Measurements from ENCODE around the gene HARS2. TPM values are rescaled to one million over a fixed set of nuclear protein-coding genes. Genes with fewer than 3 reads are reported as not detected.

The HARS2 gene
- total and polyA plus RNA-seq, 11 donors: 17.4 to 31.7 (median 24.6) TPM

DNA sequence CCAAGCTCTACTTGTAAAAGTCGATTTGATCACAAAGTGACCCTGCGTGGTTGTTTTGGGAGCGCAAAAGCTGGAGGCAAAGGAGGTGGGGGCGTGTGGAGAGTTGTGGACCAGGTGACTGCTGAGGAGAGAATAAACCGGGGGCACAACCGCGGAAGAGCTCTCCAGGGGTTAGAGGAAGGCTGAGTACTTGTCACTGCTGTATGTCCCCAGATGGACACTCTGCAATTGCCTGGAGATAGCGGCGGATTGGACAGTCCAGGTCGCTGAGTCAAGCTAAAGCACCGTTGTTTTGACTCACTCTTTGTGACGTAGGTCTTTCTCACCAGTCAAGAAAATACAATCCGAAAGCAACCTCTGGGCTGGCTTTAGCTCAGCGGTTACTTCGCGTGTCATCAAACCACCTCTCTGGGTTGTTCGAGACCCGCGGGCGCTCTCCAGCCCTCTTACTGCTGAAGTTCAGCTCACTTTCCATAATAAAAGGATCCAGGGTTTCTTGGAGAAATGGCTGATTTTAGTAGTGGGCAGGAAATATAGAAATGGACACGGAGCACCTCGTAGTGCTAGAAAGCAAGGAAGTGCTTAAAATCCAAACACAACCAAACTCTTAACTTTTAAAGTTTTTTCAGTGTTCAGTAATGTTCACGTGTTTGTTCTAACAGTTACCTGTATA, 34.7 kb downstream of the HARS2 start:
- Histone ChIP-seq H3K9me3 (no peaks in the 10 kb centered on the region), H3K4me1 (peaks cover 0 to 5% (median 0%) of the 10 kb centered on the region in 12 donors), H3K4me3 (peak overlapping the region in 6 of 12 donors; percentile 5 to 32 (median 16)), H3K27ac (no peak overlapping the region), H3K27me3 (peaks cover 0 to 22% (median 0%) of the 10 kb centered on the region in 9 donors), H3K36me3 (no peaks in the 10 kb centered on the region)
- peak in 3 of 4 donors; percentile 81 to 89 (median 89) for ATAC-seq
- WGBS, 4 donors: 6 to 17% (median 8%) methylated on average over 20 to 23 of the region's 23 CpGs
- DNase-seq: peak in 3 of 5 donors; percentile 17 to 57 (median 48)
- intact Hi-C loops (cut with DNase I): no loop called here
- TF ChIP-seq POLR2A (IDR thresholded peaks at IDR 0.05) (no peak), CTCF (IDR thresholded peaks at IDR 0.05) (no peak)

DNA sequence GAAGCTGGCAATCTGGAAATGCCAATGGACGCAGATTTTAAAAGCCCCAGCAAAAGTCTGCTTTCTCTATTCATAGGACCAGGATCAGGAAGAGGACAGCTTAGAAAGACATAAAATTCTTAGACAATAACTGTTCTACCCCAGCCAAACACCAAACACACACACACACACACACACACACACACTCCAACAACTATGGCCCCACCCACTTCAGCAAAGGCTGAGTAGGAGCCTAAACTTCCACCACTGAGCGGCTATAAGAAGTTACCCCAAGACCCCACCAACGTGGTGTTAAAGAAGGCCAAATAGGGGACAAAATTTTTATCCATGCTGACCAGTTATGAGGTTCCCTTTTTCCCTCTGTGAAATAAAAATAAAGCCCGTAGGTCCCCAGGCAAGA, 41.8 kb downstream of the HARS2 start:
- 53 to 68% (median 59%) methylated on average over 4 of the region's 4 CpGs for WGBS, 4 donors
- TF ChIP-seq CTCF (IDR thresholded peaks at IDR 0.05) (no peak), POLR2A (IDR thresholded peaks at IDR 0.05) (no peak)
- ATAC-seq (no peak), DNase-seq (no peak)
- peaks cover 0 to 29% (median 6%) of the 10 kb centered on the region in 9 donors for H3K27me3 ChIP-seq
- no peaks in the 10 kb centered on the region for H3K4me1 ChIP-seq
- intact Hi-C loops (cut with DNase I): loop anchor here in 5 of 10 donors (5.0 kb wide), 1 partner anchor 361 kb away; no protein-coding TSS in a partner anchor
- no peak overlapping the region for H3K27ac ChIP-seq
- H3K36me3 ChIP-seq: no peaks in the 10 kb centered on the region
- H3K9me3 ChIP-seq: peaks cover 0 to 6% (median 0%) of the 10 kb centered on the region in 12 donors
- no peak overlapping the region for H3K4me3 ChIP-seq

GRCh38 chr5:140734354-140734753, 43.1 kb downstream of the HARS2 start:
- Histone ChIP-seq H3K27me3 (peaks cover 0 to 29% (median 6%) of the 10 kb centered on the region in 9 donors), H3K4me3 (no peak overlapping the region), H3K4me1 (no peaks in the 10 kb centered on the region), H3K36me3 (no peaks in the 10 kb centered on the region), H3K9me3 (peaks cover 0 to 9% (median 0%) of the 10 kb centered on the region in 12 donors), H3K27ac (no peak overlapping the region)
- WGBS, 4 donors: 49 to 58% (median 57%) methylated on average over 7 of the region's 7 CpGs
- TF ChIP-seq POLR2A (IDR thresholded peaks at IDR 0.05) (no peak), CTCF (IDR thresholded peaks at IDR 0.05) (peak in 10 of 12 donors; percentile 14 to 67 (median 32))
- ATAC-seq (peak in 2 of 4 donors; percentile 69 to 77), DNase-seq (peak in 1 of 5 donors; percentile 20)
- intact Hi-C loops (cut with DNase I): loop anchor here in 5 of 10 donors (5.0 kb wide), 1 partner anchor 362 kb away; no protein-coding TSS in a partner anchor

- intact Hi-C loops (cut with DNase I): no loop called here
- 63 to 76% (median 69%) methylated on average over 1 of the region's 1 CpG for WGBS, 4 donors
- H3K4me3 ChIP-seq: no peak overlapping the region
- no peaks in the 10 kb centered on the region for H3K36me3 ChIP-seq
- ATAC-seq (no peak), DNase-seq (no peak)
- no peaks in the 10 kb centered on the region for H3K4me1 ChIP-seq
- peaks cover 0 to 15% (median 0%) of the 10 kb centered on the region in 12 donors for H3K9me3 ChIP-seq
- H3K27ac ChIP-seq: no peak overlapping the region
- TF ChIP-seq CTCF (IDR thresholded peaks at IDR 0.05) (no peak), POLR2A (IDR thresholded peaks at IDR 0.05) (no peak)
- H3K27me3 ChIP-seq: peaks cover 0 to 28% (median 0%) of the 10 kb centered on the region in 9 donors
Observed at GRCh38 chr5:140737486-140737885, 46.2 kb downstream of the HARS2 start.
